GM11168 (cell line): Measurements from ENCODE around the gene KATNAL1.
"Not testable (repeated sequence)": the region's sequence is repeated elsewhere in the genome, so short reads cannot be mapped to it uniquely, and the experiment has no call there.

Experiments used
- in situ Hi-C: fragments of 300-500 bp; cut with MboI; formaldehyde crosslinking; loops from one replicate; pipeline ENCODE4 v1.12.0; 2022; ENCODE audit warnings: low sequenced_read_pairs; ENCODE audit not compliant: unreplicated experiment

KATNAL1 gene

DNA sequence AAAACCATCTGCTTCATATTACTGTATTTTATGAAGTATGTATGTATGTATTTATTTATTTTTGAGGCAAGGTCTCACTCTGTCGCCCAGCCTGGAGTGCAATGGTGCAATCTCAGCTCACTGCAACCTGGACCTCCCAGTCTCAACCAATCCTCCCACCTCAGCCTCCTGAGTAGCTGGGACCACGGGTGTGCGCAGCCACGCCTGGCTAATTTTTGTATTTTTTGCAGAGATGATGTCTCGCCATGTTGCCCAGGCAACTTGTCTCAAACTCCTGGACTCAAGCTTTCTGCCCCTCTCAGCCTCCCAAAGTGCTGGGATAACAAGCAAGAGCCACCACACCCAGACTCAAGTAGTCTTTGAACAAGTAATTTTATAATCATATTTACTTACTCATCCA, 5.5 kb downstream of the KATNAL1 start:
- in situ Hi-C loops = no loop called here

GRCh38 chr13:30300596-30300995, 6.8 kb downstream of the KATNAL1 start:
- in situ Hi-C loops = no loop called here

DNA sequence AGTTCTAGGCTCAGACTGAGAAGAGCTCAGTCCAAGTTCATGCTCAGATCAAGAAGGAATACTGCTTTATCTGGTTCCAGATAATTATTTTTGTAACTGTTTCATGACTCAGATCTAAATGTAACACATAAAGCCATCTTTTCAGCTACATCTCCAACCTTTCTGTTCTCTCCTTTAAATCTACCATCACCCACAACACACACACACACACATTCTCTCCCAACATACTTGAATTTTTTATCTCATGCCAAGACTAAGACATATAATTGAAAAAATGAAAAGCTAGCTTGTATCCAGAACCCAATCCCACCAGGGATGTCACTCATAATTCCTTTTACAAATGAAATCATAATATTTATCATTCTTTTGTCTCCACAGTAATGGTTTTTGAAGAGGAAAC, 7.6 kb downstream of the KATNAL1 start:
- in situ Hi-C loops = no loop called here

GRCh38 chr13:30295116-30295515, 12.2 kb downstream of the KATNAL1 start:
- in situ Hi-C loops = no loop called here

DNA sequence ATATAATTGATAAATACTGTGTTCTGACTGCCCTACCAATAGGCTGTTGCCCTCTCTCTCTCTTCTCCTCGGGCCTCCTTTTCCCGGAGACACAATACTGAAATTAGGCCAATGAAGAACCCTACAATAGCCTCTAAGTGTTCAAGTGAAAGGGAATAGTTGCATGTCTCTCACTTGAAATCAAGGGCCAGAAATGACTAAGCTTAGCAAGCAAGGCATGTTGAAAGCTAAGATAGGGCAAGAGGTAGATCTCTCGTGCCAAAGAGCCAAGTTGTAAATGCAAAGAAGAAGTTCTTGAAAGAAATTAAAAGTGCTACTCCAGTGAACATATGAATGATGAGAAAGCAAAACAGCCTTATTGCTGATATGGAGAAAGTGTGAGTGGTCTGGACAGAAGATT, 13.3 kb downstream of the KATNAL1 start:
- in situ Hi-C loops = no loop called here

DNA sequence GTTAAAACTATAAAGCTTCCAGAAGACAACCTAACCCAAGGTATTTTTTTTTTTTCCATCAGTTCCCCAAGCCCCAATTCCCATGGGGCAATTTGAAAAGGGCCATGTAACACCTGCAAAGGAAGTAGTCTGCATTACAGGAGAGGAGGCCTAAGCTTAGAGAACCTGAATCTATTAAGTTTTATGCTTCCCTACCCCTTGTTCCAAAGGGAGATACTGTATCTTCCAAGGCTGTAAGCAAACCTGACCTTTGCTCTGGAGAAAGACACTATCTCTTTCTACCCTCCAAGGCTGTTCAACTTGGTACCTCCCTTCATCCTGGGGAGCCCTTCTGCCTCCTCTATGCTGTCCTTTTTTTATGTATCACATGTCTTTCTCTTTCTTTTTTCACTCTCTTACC, 15.0 kb downstream of the KATNAL1 start:
- in situ Hi-C loops = no loop called here

- in situ Hi-C loops = no loop called here
Observed at GRCh38 chr13:30290812-30291436, 16.4 kb downstream of the KATNAL1 start.

- in situ Hi-C loops = no loop called here
Observed at GRCh38 chr13:30289533-30289932, 17.8 kb downstream of the KATNAL1 start.

GRCh38 chr13:30286059-30286458, 21.3 kb downstream of the KATNAL1 start:
- in situ Hi-C loops = not testable (repeated sequence)

- in situ Hi-C loops = no loop called here
Observed at GRCh38 chr13:30276178-30276577, 31.2 kb downstream of the KATNAL1 start.

GRCh38 chr13:30274083-30274482, 33.3 kb downstream of the KATNAL1 start:
- in situ Hi-C loops = no loop called here

DNA sequence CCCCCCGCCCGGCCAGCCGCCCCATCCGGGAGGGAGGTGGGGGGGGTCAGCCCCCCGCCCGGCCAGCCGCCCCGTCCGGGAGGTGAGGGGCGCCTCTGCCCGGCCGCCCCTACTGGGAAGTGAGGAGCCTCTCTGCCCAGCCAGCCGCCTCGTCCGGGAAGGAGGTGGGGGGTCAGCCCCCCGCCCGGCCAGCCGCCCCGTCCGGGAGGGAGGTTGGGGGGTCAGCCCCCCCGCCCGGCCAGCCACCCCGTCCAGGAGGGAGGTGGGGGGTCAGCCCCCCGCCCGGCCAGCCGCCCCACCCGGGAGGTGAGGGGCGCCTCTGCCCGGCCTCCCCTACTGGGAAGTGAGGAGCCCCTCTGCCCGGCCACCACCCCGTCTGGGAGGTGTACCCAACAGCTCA, 37.3 kb downstream of the KATNAL1 start:
- in situ Hi-C loops = not testable (repeated sequence)

DNA sequence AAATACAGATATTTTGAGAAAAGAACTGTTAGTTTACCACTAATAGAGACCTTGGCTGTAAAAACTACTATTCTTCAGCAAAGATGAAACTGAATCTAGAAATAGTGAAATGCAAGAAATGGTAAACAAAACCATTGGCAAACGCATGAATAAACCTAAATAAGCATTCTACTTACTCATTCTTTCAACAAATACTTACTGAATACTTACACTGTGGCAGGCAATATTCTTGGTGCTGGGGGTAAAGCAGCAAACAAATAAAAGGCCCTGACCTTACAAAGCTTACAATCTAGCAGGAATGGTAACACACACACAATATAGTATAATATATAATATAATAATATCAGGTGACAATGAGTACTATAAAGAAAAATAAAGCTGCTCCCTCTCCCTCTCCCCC, 38.7 kb downstream of the KATNAL1 start:
- in situ Hi-C loops = no loop called here

- in situ Hi-C loops = no loop called here
Observed at GRCh38 chr13:30266756-30267155, 40.6 kb downstream of the KATNAL1 start.

DNA sequence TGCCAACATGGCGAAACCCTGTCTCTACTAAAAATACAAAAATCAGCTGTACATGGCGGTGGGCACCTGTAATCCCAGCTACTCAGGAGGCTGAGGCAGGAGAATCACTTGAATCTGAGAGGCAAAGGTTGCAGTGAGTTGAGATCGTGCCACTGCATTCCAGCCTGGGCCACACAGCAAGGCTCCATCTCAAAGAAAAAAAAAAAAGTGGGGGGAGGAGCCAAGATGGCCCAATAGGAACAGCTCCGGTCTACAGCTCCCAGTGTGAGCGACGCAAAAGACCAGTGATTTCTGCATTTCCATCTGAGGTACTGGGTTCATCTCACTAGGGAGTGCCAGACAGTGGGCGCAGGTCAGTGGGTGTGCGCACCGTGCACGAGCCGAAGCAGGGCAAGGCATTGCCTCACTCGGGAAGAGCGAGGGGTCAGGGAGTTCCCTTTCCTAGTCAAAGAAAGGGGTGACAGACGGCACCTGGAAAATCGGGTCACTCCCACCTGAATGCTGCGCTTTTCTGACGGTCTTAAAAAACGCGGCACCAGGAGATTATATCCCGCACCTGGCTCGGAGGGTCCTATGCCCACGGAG, 48.1 kb downstream of the KATNAL1 start:
- in situ Hi-C loops = not testable (repeated sequence)

DNA sequence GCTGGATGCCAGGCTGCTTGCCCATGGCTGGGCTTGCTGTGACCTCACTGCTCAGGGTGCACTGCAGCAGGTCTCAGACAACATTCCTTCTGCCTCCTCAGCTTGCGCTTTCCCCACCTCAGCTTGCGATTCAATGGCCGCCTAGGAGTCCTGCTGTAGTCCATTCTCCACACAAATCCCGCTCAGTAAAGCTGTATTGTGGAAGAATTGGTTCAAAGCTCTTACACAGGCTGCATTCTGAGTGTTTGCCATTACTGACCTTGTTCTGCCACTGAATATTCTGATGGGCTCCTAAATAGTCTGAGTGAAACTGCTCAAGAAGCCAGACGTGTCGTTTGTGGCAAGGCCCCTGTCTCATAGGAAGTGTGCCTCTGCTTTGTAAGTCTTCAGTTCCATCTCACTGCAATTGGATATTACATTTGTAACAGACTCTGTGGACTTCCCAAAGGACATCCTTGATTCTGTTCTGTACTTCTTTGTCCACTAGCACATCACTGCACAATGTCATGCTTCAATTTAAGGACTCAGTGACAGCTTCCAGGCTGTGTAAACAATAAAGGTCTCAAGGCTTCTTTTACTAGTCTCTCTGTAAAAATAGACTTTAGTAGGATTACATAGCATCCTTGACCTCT, 49.8 kb downstream of the KATNAL1 start:
- in situ Hi-C loops = no loop called here

DNA sequence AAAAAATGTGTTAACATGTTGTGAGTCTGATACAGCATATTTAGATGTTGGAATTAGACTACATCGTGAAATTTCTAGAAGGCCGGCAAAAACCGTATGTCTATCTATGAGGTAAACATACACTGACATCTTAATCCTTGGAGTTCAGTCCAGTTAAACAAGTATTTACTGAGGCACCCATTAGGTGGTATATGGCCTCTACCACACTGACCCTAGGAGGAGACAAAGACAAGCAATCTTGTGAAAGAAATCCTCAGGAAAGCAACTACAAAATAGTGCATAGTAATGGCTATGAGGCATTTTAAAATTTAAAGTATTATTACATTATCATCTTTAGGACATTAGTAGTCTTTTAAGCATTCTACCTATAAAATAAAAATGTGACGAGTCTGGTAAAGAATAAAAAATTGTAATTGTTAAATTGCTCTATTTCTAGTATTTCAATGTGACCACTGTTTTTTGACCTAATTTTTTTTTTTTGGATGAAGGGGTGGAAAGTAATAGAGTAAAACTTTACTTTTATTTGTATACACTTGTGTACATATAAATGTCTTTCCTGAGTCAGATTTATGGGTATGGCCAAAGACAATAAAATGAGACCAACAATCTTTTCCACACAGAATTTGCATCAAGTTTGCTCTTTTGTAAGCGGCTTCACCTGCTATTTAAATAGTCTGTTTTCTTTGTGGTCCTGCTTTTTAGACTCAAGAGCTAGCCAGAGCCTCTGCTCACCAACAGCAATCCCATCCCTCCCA, 50.5 kb downstream of the KATNAL1 start:
- in situ Hi-C loops = no loop called here

DNA sequence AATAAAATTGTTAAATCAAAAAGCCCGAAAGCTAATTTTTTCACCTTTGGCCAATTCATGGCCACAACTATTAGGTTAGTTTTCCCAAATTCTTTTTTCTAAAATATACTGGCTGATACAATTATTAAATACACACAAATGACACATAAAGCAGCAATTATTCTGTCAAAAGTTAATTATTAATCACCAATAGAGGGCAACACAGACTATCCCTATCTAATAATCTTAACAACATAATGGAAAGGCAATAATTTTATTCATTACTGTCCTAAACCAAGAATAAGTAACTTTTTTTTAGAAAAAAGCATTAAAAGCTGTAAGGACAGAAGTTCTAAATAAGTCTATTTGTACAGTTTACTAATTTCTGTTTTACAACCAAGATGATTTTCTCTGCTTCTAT, 51.7 kb downstream of the KATNAL1 start:
- in situ Hi-C loops = no loop called here

GRCh38 chr13:30253830-30254229, 53.5 kb downstream of the KATNAL1 start:
- in situ Hi-C loops = no loop called here

- in situ Hi-C loops = no loop called here
Observed at GRCh38 chr13:30247406-30247805, 59.9 kb downstream of the KATNAL1 start.

DNA sequence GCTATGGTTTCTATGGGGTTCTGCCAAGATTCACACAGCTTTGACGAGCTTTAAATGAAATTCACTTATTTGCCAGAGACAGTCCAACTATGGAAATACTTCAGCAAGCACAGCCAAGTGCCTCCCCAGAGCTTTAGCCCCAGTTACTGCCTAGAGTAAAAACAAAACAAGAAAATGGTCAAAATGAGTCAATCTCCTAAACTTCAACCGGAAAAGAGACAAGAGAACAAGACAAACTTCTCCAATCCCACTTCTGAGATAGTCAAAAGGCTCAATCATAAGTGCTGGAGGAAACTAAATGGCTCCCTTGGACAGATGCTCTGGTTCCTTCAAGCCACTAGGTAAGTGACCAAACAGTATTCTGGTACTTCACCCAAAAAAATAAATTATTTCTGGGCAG, 65.8 kb downstream of the KATNAL1 start:
- in situ Hi-C loops = no loop called here
